Lung (tissue), 12 donors: ENCODE measurements around the gene SPECC1. TPM values are rescaled to one million over a fixed set of nuclear protein-coding genes. Genes with fewer than 3 reads are reported as not detected.

ENCODE experiments used
- ATAC-seq: fragments of 200-7000 bp; cut with Tn5 transposase; one replicate; pipeline ENCODE4 v1.9.1; 2020; ENCODE audit warnings: moderate number of reproducible peaks; ENCODE audit not compliant: insufficient read depth, low FRiP score
- DNase-seq, 3 donors: peaks; one replicate each; pipeline ENCODE4 v3.0.0-alpha.2; 2013 to 2017
- H3K27ac ChIP-seq, 2 donors: one replicate each; pipeline ENCODE4 v1.5.1; 2013; ENCODE audit warnings: mild to moderate bottlenecking in 2 of 2, moderate library complexity in 2 of 2, control low read depth in 1 of 2, inconsistent platforms in 1 of 2, low read depth in 1 of 2, low read length in 1 of 2
- H3K27me3 ChIP-seq, 3 donors: one replicate each; pipeline ENCODE4 v1.5.1; 2013; ENCODE audit warnings: low read length in 2 of 3; ENCODE audit not compliant: control insufficient read depth in 3 of 3, insufficient read depth in 3 of 3
- H3K36me3 ChIP-seq, 4 donors: one replicate each; pipeline ENCODE4 v1.5.1; 2013; ENCODE audit warnings: low read length in 4 of 4, mild to moderate bottlenecking in 1 of 4, moderate library complexity in 1 of 4; ENCODE audit not compliant: control insufficient read depth in 4 of 4, insufficient read depth in 4 of 4
- H3K4me1 ChIP-seq, 5 donors: one replicate each; pipeline ENCODE4 v1.5.1; 2013; ENCODE audit warnings: low read length in 5 of 5, mild to moderate bottlenecking in 2 of 5, moderate library complexity in 1 of 5; ENCODE audit not compliant: control insufficient read depth in 5 of 5, insufficient read depth in 5 of 5
- H3K4me3 ChIP-seq: one replicate; pipeline ENCODE4 v1.5.1; 2013; ENCODE audit warnings: mild to moderate bottlenecking, control low read depth, moderate library complexity
- H3K9ac ChIP-seq, 2 donors: one replicate each; pipeline ENCODE4 v1.5.1; 2013; ENCODE audit warnings: low read length in 2 of 2, control low read depth in 1 of 2; ENCODE audit not compliant: insufficient read depth in 1 of 2
- H3K9me3 ChIP-seq, 4 donors: one replicate each; pipeline ENCODE4 v1.5.1; 2013; ENCODE audit warnings: low read length in 3 of 4, mild to moderate bottlenecking in 1 of 4, moderate library complexity in 1 of 4; ENCODE audit not compliant: control insufficient read depth in 4 of 4, insufficient read depth in 3 of 4
- CTCF ChIP-seq: IDR thresholded peaks from 2 replicates; pipeline ENCODE4 v1.5.1; 2012; ENCODE audit warnings: mild to moderate bottlenecking; ENCODE audit errors: control extremely low read depth, extremely low read depth
- WGBS, 2 donors: extraction: QIAGEN DNeasy Blood & Tissue Kit; methylation state at CpG; one replicate each; pipeline ENCODE4 v1.1.7; 2013; 5-methylcytosine and 5-hydroxymethylcytosine counted together
- polyA plus RNA-seq, 2 donors: library from polyadenylated mRNA; stranded (reverse); fragments of 200-250 nt; gene quantifications; one replicate each; pipeline ENCODE4 v1.2.1, GENCODE V29; 2013
- total RNA-seq, 2 donors: library from RNA; depleted of rRNA in 1 of 2; stranded (reverse); fragments of >200 nt in 1 of 2; gene quantifications; one replicate each; pipeline ENCODE4 v1.2.1, GENCODE V29; 2014 to 2021
- donor health status: control.
- donor health status: control.
- donor health status: Bipolar disorder and iron deficiency.
- donor health status: healthy.
- donor health status: DM: yes; HTN: yes; CAD: no.

The SPECC1 gene
- total and polyA plus RNA-seq, 4 donors, result 8.8 to 27.1 (median 14.7) TPM

DNA sequence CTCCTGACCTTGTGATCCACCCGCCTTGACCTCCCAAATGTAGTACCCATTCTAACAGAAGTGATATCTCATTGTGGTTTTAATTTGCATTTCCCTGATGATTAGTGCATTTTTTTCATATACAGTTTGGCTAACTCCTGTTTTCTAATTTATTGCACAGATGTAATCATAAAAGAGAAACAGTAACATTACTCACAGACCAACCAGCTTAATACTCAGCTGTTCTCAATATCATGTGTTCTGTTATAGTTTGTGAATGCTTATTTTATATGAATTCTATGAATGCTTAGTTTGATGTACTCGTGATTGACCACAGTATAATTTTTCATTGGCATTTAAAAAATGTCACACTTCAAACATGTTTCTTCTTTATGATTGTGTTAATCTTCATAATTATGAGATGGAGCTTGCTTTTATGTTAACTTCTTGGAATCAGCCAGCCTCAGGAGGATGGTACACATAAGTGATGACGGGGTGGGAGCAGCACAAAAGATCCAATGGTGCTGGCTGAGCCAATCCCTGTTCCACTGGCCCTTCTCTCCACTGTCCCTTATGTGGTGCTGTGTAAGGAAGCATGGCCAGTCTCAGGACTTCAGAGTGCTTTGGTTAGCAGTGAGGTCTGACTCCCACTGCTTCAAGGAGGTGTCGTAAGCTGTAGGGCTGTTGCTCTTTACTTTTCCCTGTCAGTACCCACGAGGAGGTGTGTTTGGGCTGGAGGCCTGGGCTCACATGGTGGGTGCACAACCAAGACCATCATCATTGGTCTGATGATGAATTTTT lies 191.0 kb downstream of the SPECC1 start:
- TF ChIP-seq CTCF, result no peak

GRCh38 chr17:20200865-20201458 lies 191.8 kb downstream of the SPECC1 start:
- Histone ChIP-seq H3K27ac (no peak overlapping the region), H3K4me3 (no peak overlapping the region), H3K9ac (no peak overlapping the region), H3K36me3 (peaks cover 0 to 1% (median 0%) of the 10 kb centered on the region in 4 donors), H3K9me3 (peaks cover 0 to 7% (median 0%) of the 10 kb centered on the region in 4 donors), H3K27me3 (no peaks in the 10 kb centered on the region), H3K4me1 (peaks cover 0 to 4% (median 0%) of the 10 kb centered on the region in 5 donors)
- 92 to 96% methylated on average over 10 of the region's 10 CpGs for WGBS, 2 donors
- DNase-seq, result no peak
- TF ChIP-seq CTCF, result no peak
- no peak for ATAC-seq

More for the DNA sequence above, 191.0 kb downstream of the SPECC1 start:
- no peaks in the 10 kb centered on the region for H3K36me3 ChIP-seq
- ATAC-seq (no peak), DNase-seq (no peak)
- no peak overlapping the region for H3K4me3 ChIP-seq
- no peaks in the 10 kb centered on the region for H3K27me3 ChIP-seq
- H3K9ac ChIP-seq, result no peak overlapping the region
- 86 to 92% methylated on average over 5 of the region's 5 CpGs for WGBS, 2 donors
- peaks cover 0 to 7% (median 0%) of the 10 kb centered on the region in 4 donors for H3K9me3 ChIP-seq
- H3K4me1 ChIP-seq, result peaks cover 0 to 4% (median 0%) of the 10 kb centered on the region in 5 donors
- H3K27ac ChIP-seq, result no peak overlapping the region

DNA sequence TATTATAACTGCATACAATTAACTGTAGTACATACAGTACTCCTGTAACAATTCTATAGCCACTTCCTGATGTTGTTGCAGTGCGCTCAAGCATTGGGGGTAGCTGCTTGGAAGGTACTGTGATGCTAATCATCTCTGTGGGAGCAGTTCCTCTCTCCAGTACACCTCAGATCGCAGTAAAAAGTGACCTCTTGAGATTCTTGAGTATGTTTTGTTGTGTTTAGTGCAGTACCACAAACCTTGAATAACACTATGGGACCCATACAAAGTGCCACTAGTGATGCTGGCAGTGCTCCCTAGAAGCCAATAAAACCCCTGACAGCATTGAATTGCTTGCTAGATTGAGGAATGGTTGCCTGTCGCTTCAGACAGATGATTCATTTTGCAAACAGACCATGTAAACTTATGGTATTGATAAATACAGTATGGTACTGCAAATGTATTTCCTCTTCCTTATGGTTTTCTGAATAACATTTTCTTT lies 193.0 kb downstream of the SPECC1 start:
- no peak for ATAC-seq
- Histone ChIP-seq H3K36me3 (peaks cover 0 to 1% (median 0%) of the 10 kb centered on the region in 4 donors), H3K4me1 (peaks cover 0 to 4% (median 0%) of the 10 kb centered on the region in 5 donors), H3K27ac (no peak overlapping the region), H3K27me3 (no peaks in the 10 kb centered on the region), H3K9me3 (peaks cover 0 to 7% (median 0%) of the 10 kb centered on the region in 4 donors), H3K4me3 (no peak overlapping the region), H3K9ac (no peak overlapping the region)
- no peak for TF ChIP-seq CTCF
- WGBS, 2 donors, result 77 to 79% methylated on average over 3 of the region's 3 CpGs
- no peak for DNase-seq
